Adipose tissue (tissue), 3 donors: ENCODE results near the gene SCGB3A2. TPM values are rescaled to one million over a fixed set of nuclear protein-coding genes. Genes with fewer than 3 reads are reported as not detected.

Experiments used
- H3K27ac ChIP-seq: one replicate; pipeline ENCODE4 v1.5.1; 2013; ENCODE audit warnings: low read depth, low read length
- WGBS, 3 donors: extraction: QIAGEN DNeasy Blood & Tissue Kit; methylation state at CpG; one replicate each; pipeline ENCODE4 v1.1.7; 2013; 5-methylcytosine and 5-hydroxymethylcytosine counted together
- polyA plus RNA-seq, 3 donors: library from polyadenylated mRNA; stranded (reverse); fragments of 200-250 nt; gene quantifications; one replicate each; pipeline ENCODE4 v1.2.3, GENCODE V29; 2013
- donor health status: healthy with polysubstance abuse.
- donor health status: Bipolar disorder and iron deficiency.
- donor health status: healthy.

SCGB3A2 gene
- polyA plus RNA-seq, 3 donors, result not detected

DNA sequence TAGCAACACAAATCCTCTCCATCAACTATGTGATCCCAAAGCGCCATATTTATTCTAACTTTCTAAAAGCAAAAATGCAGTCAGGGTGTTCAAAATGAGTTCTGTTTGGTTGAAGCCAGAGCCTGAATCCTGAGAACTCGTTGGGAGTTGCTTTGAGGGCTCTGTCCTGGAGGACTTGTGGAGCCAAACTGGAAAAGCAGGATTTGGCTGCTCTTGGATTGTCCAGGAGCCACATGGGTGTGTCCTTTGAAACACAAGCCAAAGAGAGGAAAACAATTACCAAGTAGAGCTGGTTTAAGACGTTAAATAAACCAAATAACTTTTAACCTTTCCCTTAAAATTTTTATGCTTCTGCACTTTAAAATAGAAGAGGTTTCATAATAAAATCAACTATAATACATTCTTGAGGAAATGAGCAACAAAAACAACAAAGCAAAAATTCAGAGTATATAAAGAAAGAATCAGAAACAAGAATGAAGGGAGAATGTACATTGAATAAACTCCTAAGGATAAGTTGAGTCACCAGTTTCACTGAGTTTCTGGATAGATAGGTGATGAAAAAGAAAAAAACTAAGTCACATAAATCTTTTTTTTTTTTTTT lies 14.3 kb downstream of the SCGB3A2 start:
- WGBS, 3 donors, result 41 to 61% (median 57%) methylated on average over 3 of the region's 3 CpGs
- no peak overlapping the region for H3K27ac ChIP-seq

DNA sequence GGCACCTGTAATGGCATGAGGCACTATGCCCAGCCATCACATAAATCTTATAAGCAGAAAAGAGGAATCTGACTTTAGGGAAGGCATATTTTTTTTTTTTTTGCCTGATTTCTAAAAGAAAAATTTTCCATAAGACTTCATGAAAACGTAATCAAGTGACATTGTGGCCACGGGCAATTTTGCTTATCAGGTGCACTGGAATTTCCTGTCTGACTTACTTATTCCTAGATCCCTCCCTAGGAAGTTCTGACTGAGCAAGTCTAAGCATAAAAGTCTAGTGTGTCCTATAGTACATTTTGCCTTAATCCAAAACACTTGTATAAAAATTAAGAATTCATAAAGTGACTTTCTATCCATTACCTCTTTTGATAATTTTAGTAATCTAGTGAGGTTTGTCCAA lies 15.3 kb downstream of the SCGB3A2 start:
- no peak overlapping the region for H3K27ac ChIP-seq
- WGBS, 3 donors, result 33 to 41% (median 35%) methylated on average over 2 of the region's 2 CpGs

- H3K27ac ChIP-seq, result no peak overlapping the region
- WGBS, 3 donors, result 73 to 87% (median 77%) methylated on average over 1 of the region's 1 CpG
Measured at GRCh38 chr5:147895864-147896263, 17.4 kb downstream of the SCGB3A2 start.

DNA sequence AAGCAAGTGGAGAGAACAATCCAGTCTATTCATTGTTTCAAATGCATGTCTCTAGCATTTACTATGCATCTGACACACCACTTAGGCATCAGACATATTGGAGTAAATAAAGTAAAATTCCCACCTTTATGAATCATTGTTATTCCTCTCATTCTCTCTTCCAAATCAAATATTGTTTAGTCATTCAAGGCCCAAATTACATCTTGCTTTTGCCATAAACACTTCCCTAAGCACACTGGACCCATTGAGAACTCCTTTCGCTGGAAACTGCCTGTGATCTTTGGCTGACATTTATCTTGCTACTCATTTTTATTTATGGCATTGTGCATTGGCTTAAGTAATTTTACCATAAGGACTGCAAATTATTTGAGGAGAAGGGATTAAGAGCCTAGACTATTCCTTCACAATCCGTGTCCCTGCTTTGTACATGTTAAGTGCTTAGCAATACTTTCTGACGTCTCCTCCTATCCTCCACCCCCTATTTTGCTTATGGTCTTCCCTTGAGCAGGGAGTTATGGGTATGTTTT lies 20.4 kb downstream of the SCGB3A2 start:
- H3K27ac ChIP-seq, result no peak overlapping the region
- WGBS, 3 donors, result 75 to 88% (median 82%) methylated on average over 3 of the region's 3 CpGs

GRCh38 chr5:147901599-147902039 lies 23.1 kb downstream of the SCGB3A2 start:
- 69 to 72% (median 70%) methylated on average over 12 of the region's 12 CpGs for WGBS, 3 donors
- no peak overlapping the region for H3K27ac ChIP-seq

DNA sequence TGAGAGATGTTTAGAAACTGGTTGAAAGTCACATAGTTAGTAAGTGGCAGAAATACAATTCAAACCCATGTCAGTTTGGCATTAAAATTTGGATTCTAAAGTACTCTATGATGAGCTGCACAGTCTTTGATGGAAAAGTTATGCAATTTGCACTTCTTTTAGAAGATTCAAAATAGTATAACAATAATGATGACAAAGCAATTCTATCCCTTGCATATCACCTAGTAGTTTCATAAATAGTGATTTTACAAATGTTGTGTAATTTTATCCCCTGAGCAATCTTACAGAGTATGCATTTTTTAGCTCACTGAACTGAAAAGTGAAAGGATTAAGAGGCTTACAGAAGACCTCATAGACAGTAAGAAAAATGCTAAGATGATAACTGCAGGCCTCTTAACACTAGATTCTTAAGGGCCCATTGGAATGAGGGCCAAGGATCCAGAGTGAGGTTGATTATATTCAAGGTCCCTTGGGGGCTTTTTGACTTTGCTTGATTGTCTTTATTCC lies 24.2 kb downstream of the SCGB3A2 start:
- no peak overlapping the region for H3K27ac ChIP-seq

- WGBS, 3 donors, result 73 to 85% (median 83%) methylated on average over 4 of the region's 4 CpGs
- H3K27ac ChIP-seq, result no peak overlapping the region
Measured at GRCh38 chr5:147904110-147904509, 25.6 kb downstream of the SCGB3A2 start.

DNA sequence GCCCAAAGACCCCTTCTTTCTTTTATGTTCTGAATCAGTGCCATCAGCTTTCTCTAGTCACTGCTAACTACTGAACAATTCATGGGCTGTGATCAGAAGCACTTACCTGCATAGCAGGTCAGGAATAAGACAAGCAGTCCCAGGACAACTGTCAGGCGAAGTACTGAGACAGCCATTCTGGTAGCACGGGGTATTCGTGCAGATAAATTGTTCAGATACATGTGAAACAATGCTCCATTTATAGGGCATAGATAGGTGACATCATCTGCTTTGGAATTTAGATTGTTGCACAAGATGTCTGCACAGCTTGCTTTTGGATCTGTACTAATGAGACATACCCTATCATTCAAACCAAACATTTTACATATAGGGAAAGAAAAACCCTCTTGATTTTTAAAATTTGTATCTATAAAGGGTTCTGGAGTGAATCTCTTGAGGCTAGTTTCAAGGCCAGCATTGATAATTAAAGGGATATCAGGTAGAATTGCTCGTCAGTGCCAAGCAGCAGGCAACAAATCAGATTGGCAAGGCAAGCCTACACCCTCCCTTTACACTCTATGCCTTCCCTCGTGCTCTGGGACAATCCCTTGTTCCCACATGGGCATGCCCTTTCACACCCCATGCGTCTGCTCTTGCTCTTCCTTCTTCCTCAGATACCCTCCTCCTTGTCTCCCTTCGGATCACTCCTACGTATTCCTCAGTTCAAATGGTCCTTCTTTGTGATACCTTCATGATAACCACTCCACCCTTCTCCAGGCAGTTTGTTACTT lies 28.0 kb downstream of the SCGB3A2 start, which contains the start of gene C5orf46:
C5orf46 (minus strand) TSS at position 213 of the 770 bp plus-strand sequence; CDS start at position 176, 37 bp downstream.
- no peak within 1 kb of the TSS for H3K27ac ChIP-seq
- 73 to 78% (median 74%) methylated on average over 8 of the region's 8 CpGs for WGBS, 3 donors

DNA sequence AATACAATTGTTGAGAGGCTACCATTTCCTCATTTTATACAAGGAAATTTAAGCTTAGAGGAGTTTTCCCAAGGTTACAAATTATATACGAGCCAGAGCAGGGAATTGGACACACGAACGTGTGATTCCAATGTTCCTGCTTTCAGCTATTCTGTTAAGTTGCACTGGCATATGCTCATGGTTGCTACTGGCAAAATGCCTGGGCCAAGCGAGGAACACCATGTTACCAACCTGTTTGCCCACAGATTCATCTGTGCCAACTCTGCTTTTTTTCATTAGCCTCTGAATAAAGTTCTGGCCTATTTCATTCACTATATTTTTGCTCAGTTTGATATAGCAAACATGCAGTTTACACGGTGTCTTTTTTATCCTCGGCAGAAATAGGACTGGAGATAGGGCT lies 32.9 kb downstream of the SCGB3A2 start:
- no peak overlapping the region for H3K27ac ChIP-seq
- 33 to 80% (median 65%) methylated on average over 6 of the region's 6 CpGs for WGBS, 3 donors

DNA sequence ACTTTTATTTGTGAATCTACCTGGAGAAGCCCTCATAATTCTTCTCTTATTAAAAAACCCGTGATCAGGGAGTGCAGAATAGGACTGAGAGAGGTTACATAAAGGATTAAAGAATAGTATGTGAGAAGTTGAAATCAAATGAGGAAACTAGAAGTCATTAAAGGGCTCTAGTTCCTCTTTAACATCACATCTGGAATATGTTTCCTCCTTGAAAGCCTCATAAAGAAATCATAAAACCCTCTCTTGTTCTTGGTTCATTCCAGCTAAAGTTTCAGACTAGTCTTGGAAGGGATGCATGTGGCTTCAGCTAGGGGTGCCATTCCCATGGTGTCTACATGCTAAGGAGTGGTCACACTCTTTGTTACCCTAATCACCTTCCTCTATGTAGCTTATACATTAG lies 33.5 kb downstream of the SCGB3A2 start:
- H3K27ac ChIP-seq, result no peak overlapping the region
- 16 to 59% (median 24%) methylated on average over 1 of the region's 1 CpG for WGBS, 3 donors

DNA sequence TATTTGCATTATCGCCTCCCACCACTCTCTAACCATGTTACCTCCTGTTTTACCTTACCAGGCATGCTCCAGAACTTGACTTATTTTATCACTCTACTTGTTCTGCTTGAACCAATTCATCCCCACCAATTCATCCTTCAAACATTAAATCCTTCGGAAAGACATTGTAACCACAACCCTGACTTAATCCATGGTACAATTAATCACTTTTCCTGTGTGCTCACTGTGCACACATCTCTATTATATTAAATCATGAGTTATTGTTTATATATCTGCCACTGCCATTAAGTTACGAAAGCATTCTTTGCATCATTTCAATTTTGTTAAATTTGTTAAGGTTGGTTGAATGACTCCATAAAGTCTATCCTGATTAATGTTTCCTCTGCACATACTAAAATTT lies 35.3 kb downstream of the SCGB3A2 start:
- 77 to 89% (median 88%) methylated on average over 3 of the region's 3 CpGs for WGBS, 3 donors
- no peak overlapping the region for H3K27ac ChIP-seq

- no peak overlapping the region for H3K27ac ChIP-seq
- 29 to 45% (median 36%) methylated on average over 2 of the region's 2 CpGs for WGBS, 3 donors
Measured at GRCh38 chr5:147918101-147918685, 39.7 kb downstream of the SCGB3A2 start.

GRCh38 chr5:147918899-147919298 lies 40.4 kb downstream of the SCGB3A2 start:
- H3K27ac ChIP-seq, result no peak overlapping the region
- 75 to 92% (median 89%) methylated on average over 3 of the region's 3 CpGs for WGBS, 3 donors

GRCh38 chr5:147920420-147921030 lies 42.0 kb downstream of the SCGB3A2 start:
- no peak overlapping the region for H3K27ac ChIP-seq
- 77 to 91% (median 85%) methylated on average over 4 of the region's 4 CpGs for WGBS, 3 donors

DNA sequence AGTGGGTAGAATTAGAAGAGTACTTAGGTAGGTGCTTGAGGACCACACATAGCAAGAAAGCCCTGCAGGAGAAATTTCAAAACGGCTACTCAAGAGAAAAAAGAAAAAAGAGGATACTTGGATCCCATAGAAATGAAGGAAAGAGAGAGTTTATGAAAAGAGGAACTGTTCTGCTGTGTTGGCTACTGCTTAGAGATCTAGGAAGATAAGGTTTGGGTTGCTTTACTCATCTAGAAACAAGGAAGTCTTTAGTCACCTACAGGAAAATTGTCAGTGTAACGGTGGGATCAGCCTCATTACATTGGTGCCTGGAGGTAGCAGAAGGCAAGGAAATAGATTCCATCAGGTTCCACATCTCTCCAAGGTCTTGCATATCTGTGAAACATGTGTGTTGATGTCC lies 42.6 kb downstream of the SCGB3A2 start:
- no peak overlapping the region for H3K27ac ChIP-seq
- WGBS, 3 donors, result 40 to 63% (median 52%) methylated on average over 2 of the region's 2 CpGs

- 74 to 83% (median 78%) methylated on average over 4 of the region's 4 CpGs for WGBS, 3 donors
- H3K27ac ChIP-seq, result no peak overlapping the region
Measured at GRCh38 chr5:147925020-147925419, 46.5 kb downstream of the SCGB3A2 start.

- no peak overlapping the region for H3K27ac ChIP-seq
- WGBS, 3 donors, result 34 to 41% (median 36%) methylated on average over 3 of the region's 3 CpGs
Measured at GRCh38 chr5:147927901-147928300, 49.4 kb downstream of the SCGB3A2 start.

DNA sequence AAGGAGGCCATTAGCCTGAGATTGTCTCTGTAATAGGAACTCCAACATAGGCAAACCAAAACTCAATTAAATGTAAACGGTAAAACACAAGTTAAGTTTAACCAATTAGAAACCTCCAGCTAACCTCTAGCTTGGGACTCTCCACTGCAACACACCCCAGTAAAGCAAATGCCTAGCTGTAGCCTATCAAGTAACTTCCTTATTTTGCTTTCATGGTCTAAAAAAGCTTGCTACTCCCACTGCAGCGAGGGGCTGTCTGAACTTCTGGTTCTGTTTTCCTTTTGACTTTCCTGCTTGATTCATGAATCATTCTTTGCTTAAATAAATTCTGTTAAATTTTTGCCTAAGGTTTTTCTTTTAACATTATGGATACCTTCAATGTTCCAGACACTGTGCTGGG lies 52.3 kb downstream of the SCGB3A2 start:
- 48 to 72% (median 68%) methylated on average over 2 of the region's 2 CpGs for WGBS, 3 donors

More for the DNA sequence above, 52.3 kb downstream of the SCGB3A2 start:
- no peak overlapping the region for H3K27ac ChIP-seq
